Measurements from ENCODE around the gene RFX4. TPM values are rescaled to one million over a fixed set of nuclear protein-coding genes. Genes with fewer than 3 reads are reported as not detected.

RFX4 gene
- polyA plus RNA-seq, 2 of the 4 experiments (the other 2 are of a cell fraction): not detected

DNA sequence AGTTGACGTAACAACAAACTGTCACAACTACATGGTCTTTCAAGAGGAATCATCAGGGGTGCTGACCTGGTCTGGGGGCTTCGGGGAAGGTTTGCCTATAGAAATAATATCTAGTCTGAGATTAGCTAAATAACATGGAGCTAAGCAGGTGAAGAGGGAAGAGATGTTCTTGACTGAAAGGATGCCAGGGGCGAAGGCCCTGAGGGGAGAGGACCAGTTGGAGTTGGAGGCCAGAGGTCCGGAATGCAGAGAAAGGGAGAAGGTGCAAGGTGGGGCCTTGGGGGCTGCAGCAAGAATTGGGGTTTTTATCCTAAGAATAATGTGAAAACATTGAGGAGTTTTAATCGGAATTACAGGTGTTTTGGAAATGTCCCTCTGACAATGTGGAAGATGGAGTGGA lies 123.2 kb downstream of the RFX4 start:
- Histone ChIP-seq H3K9me3 (peaks cover 15% of the 10 kb centered on the region), H3K4me2 (no peak overlapping the region), H3K4me1 (no peaks in the 10 kb centered on the region), H3K27ac (no peak overlapping the region), H3K4me3 (no peak overlapping the region)
- CTCF ChIA-PET: interaction anchor here (1.1 kb wide), 1 partner anchor 21 kb away, joined by 3 read pairs; no protein-coding TSS in a partner anchor
- no peak for DNase-seq (ENCODE audit: low read depth in 1 of 2, low spot score in 1 of 2)
- ATAC-seq: no peak
- no peak for TF ChIP-seq CBX8 (IDR thresholded peaks at IDR 0.05)
- TF ChIP-seq NFE2L2 (conservative IDR thresholded peaks at IDR 0.05; ENCODE audit: low read length): no peak
- no peak for TF ChIP-seq HDAC2 (IDR thresholded peaks at IDR 0.05)
- TF ChIP-seq TFCP2L1 (CRISPR knock-in tag; IDR thresholded peaks at IDR 0.05): no peak
- no peak for TF ChIP-seq JUNB (IDR thresholded peaks at IDR 0.05)
- no peak for TF ChIP-seq RNF2 (IDR thresholded peaks at IDR 0.05; ENCODE audit: borderline replicate concordance, low read depth)
- no peak for TF ChIP-seq FOSL2 (IDR thresholded peaks at IDR 0.05)
- no peak for TF ChIP-seq FOSL2 (CRISPR knock-in tag; IDR thresholded peaks at IDR 0.05)
- FAIRE-seq: no peak
- 45% methylated on average over 5 of the region's 5 CpGs for WGBS (ENCODE audit: missing lambda C conversion rate)
- POLR2A ChIA-PET: no interaction called here

DNA sequence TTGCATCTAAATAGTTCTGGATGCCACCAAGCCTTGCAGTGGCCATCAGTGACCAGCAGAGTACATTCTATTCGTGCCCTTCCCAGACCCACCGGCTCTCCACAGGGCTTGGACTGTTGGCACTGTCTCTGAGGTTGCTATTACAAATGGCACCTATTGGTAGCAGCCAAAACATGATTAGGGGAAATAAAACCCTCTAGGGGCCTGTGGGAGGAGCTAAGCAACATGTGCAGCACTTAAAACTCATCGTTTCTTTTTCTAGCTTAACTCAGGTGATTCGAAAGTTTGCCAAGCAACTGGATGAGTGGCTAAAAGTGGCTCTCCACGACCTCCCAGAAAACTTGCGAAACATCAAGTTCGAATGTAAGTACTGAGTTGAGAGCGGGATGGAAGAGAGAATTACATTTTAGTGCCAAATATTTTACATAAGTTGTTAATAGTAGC lies 126.3 kb downstream of the RFX4 start:
- H3K27ac ChIP-seq: no peak overlapping the region
- no peak overlapping the region for H3K4me3 ChIP-seq
- 69% methylated on average over 8 of the region's 8 CpGs for WGBS (ENCODE audit: missing lambda C conversion rate)
- no peaks in the 10 kb centered on the region for H3K4me1 ChIP-seq
- peak in 1 of 2 experiments; percentile 18 for DNase-seq (ENCODE audit: low read depth in 1 of 2, low spot score in 1 of 2)
- FAIRE-seq: no peak
- no peak for TF ChIP-seq ZFP36 (IDR thresholded peaks at IDR 0.05; ENCODE audit: borderline replicate concordance, partially characterized antibody)
- TF ChIP-seq CEBPB (IDR thresholded peaks at IDR 0.05): no peak
- TF ChIP-seq, protein P1, sequence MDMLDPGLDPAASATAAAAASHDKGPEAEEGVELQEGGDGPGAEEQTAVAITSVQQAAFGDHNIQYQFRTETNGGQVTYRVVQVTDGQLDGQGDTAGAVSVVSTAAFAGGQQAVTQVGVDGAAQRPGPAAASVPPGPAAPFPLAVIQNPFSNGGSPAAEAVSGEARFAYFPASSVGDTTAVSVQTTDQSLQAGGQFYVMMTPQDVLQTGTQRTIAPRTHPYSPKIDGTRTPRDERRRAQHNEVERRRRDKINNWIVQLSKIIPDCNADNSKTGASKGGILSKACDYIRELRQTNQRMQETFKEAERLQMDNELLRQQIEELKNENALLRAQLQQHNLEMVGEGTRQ (IDR thresholded peaks at IDR 0.05): no peak
- no peak for TF ChIP-seq EHMT2 (IDR thresholded peaks at IDR 0.05; ENCODE audit: low read depth)
- TF ChIP-seq, protein P2, sequence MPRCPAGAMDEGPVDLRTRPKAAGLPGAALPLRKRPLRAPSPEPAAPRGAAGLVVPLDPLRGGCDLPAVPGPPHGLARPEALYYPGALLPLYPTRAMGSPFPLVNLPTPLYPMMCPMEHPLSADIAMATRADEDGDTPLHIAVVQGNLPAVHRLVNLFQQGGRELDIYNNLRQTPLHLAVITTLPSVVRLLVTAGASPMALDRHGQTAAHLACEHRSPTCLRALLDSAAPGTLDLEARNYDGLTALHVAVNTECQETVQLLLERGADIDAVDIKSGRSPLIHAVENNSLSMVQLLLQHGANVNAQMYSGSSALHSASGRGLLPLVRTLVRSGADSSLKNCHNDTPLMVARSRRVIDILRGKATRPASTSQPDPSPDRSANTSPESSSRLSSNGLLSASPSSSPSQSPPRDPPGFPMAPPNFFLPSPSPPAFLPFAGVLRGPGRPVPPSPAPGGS (IDR thresholded peaks at IDR 0.05): no peak
- TF ChIP-seq GATA3 (IDR thresholded peaks at IDR 0.05; ENCODE audit: borderline replicate concordance): no peak
- H3K4me2 ChIP-seq: no peak overlapping the region
- H3K9me3 ChIP-seq: no peaks in the 10 kb centered on the region
- peak; percentile 54 to 86; a peak in 4 of 6 replicates for ATAC-seq
- CTCF ChIA-PET: interaction anchor here (0.8 kb wide), 1 partner anchor 16 kb away, joined by 3 read pairs; no protein-coding TSS in a partner anchor
- POLR2A ChIA-PET: no interaction called here

- CTCF ChIA-PET: interaction anchor here (0.7 kb wide), 2 partner anchors 8 to 20 kb away, joined by 3 to 4 read pairs; no protein-coding TSS in a partner anchor
- TF ChIP-seq, protein P3, sequence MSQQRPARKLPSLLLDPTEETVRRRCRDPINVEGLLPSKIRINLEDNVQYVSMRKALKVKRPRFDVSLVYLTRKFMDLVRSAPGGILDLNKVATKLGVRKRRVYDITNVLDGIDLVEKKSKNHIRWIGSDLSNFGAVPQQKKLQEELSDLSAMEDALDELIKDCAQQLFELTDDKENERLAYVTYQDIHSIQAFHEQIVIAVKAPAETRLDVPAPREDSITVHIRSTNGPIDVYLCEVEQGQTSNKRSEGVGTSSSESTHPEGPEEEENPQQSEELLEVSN (IDR thresholded peaks at IDR 0.05; ENCODE audit: borderline replicate concordance, low read depth): no peak
- TF ChIP-seq CHD4 (IDR thresholded peaks at IDR 0.05; ENCODE audit: borderline replicate concordance) (no peak), MYC (IDR thresholded peaks at IDR 0.05; ENCODE audit: borderline replicate concordance, low read length) (no peak), ZSCAN20 (CRISPR knock-in tag; IDR thresholded peaks at IDR 0.05) (no peak), ZNF302 (CRISPR knock-in tag; IDR thresholded peaks at IDR 0.05) (no peak), ZC3H11A (IDR thresholded peaks at IDR 0.05) (no peak), ZFP36 (IDR thresholded peaks at IDR 0.05; ENCODE audit: borderline replicate concordance, partially characterized antibody) (no peak), POLR2AphosphoS2 (conservative IDR thresholded peaks at IDR 0.05; ENCODE audit: low read length) (no peak), HOXB13 (CRISPR knock-in tag; IDR thresholded peaks at IDR 0.05; ENCODE audit: low read depth) (no peak)
- Histone ChIP-seq H3K4me1 (no peaks in the 10 kb centered on the region), H3K4me2 (no peak overlapping the region), H3K9me3 (no peaks in the 10 kb centered on the region), H3K4me3 (no peak overlapping the region), H3K27ac (no peak overlapping the region)
- WGBS (ENCODE audit: missing lambda C conversion rate): 80% methylated on average over 10 of the region's 10 CpGs
- DNase-seq (ENCODE audit: low read depth in 1 of 2, low spot score in 1 of 2): no peak
- ATAC-seq: no peak
- FAIRE-seq: no peak
- POLR2A ChIA-PET: no interaction called here
These were observed 127.5 kb downstream of the RFX4 start for GRCh38 chr12:106710143-106710893.

All from A549 (cell line).